NOMO-1 treated with dmso at 0.1 percent for 144 hours (cell line): Measurements from ENCODE around the gene SH3TC1.

Source experiments
- DNase-seq: peaks from one replicate; lab custom pipeline; 2025; ENCODE audit not compliant: unreplicated experiment; lab: John Stamatoyannopoulos, UW

The SH3TC1 gene

GRCh38 chr4:8274765-8275547 lies 75.9 kb downstream of the SH3TC1 start:
- no peak for DNase-seq

DNA sequence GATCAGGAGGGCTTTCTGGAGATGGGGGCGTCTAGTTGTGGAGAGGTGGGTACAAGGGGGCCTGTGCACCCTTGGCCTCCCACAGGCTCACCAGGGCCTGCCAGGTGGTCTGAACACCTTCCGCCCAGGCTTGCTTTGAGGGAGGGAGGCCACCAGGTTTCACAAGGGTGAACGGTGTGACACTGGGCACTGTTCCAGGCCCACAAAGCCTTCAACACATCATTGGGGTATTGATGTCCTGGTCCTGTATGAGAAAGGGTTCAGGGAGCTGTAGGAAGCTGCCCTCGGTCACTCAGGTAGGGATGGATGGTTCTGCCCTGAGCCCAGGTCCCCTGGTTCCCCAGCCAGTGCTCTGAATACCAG lies 76.4 kb downstream of the SH3TC1 start:
- DNase-seq: no peak

DNA sequence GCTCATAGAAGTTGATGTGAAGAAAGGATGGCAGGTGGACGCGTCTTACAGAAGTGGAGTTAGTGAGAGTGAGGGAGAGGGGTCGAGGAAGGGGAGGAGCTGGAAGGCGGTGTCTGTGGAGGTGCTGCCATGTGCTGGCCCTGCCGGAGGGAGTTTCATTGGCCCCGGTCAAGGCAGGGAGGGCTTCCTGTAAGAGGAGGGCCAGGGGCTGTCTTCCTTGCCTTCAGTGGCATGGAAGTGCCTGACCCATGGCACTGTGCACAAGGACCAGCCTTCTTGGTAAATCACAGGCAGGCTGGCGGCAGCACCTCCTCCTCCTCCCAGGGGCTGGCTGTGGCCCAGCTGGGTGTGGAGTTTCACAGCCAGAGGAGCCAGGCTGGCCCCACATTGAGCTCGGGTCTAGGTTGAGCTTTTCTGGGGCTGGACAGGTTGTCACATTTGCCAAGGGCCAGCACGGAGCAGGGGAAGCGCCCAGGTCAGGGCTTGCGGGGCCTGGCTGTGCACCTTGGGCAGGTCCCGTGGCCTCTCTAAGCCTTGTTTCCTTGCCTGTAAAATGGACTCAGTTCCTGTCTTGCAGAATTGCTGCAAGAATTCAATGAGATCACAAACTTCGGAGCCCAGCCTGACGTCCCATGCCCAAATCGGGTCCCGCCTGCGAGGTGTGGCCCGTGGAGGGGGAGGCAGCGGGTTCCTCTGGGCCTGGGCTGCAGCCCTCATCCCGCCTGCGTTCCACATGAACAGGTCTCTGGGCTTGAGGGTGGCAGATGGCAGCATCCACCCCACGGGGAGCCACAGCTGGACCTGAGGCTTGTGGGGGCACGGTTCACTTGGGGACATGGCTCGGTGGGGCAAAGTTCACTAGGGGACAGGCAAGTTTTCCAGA lies 77.5 kb downstream of the SH3TC1 start:
- no peak for DNase-seq

DNA sequence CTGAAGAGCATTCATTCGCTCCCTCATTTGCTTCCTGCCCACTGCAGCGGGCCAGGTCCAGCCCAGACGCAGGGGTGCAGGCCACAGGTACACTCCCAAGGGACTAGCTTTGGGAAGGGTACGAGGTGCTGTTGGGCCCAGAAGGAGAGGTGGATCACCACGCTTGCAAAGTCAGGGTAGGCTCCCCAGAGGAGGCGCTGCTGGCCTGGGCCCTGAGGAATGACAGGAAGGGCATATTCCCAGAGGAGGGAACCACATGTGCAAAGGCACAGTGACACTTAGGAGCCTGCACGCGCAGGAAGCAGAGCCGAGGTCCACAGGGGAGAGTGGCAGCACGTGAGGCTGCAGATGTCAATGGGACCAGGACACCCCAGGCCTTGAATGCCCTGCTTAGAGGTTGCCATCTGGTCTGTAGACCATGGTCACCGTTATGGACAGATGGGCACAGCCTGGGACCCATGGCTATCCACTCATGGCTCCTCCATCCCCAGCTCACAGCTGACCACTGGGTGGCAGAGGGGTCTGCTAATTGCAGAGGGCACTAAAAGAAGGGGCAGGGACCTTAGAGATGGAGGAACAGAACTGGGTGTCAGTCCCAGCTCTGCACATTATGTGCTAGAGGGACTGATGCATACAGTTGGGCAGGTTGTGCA lies 78.4 kb downstream of the SH3TC1 start:
- DNase-seq: no peak

DNA sequence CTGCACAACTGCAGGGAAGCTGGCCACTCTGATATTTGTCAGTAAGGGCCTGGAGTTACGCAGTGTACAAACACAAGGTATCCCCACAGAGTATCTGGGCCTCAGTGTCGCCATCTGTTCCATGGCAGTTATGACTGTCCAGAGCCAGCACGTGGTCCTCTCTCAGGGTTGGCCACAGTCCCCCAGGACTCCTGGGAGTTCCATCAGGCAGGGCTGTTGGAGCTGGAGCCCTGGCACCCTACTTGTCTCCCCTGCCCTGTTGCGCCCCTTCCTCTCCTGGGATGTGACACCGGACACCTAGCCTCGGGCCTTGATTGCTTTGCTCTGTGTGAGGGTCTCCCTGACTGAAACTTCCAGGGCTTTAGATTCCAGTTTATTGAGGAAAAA lies 78.9 kb downstream of the SH3TC1 start:
- no peak for DNase-seq

GRCh38 chr4:8278421-8279287 lies 79.6 kb downstream of the SH3TC1 start:
- DNase-seq: no peak

- DNase-seq: no peak
Measured at GRCh38 chr4:8279321-8280157, 80.4 kb downstream of the SH3TC1 start.

- DNase-seq: no peak
Measured at GRCh38 chr4:8280158-8280875, 81.2 kb downstream of the SH3TC1 start.

- no peak for DNase-seq
Measured at GRCh38 chr4:8280876-8281440, 81.9 kb downstream of the SH3TC1 start.

GRCh38 chr4:8281519-8282133 lies 82.5 kb downstream of the SH3TC1 start:
- DNase-seq: no peak

GRCh38 chr4:8282134-8282641 lies 83.1 kb downstream of the SH3TC1 start:
- no peak for DNase-seq

GRCh38 chr4:8282742-8283141 lies 83.7 kb downstream of the SH3TC1 start:
- no peak for DNase-seq

- DNase-seq: no peak
Measured at GRCh38 chr4:8283161-8283560, 84.1 kb downstream of the SH3TC1 start.

DNA sequence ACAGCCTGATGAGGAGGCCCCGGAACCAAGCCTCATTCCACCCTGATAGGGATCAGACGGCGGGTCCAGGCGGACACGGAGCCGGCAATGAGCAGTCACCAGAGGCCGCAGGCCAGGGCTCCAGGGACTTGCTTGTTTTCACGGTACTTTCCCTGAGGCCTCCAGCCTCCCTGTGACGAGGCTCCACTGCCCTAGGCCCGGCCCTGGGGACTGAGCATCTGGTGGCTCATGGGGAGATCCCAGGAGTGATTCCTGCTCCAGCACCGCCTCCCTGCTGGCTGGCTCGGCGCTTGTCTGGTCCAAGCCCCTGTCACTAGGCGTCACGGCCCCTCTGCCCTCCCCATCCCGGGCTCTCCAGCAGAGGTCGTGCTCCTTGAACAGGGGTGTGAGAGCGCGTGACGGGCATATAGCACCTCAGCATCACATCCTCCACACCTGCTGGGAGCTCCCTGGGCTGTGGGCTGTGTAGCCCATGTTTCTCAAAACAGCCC lies 84.6 kb downstream of the SH3TC1 start:
- DNase-seq: no peak

GRCh38 chr4:8284391-8284790 lies 85.3 kb downstream of the SH3TC1 start:
- no peak for DNase-seq

GRCh38 chr4:8285143-8285975 lies 86.3 kb downstream of the SH3TC1 start:
- no peak for DNase-seq

- DNase-seq: no peak
Measured at GRCh38 chr4:8285976-8286718, 87.1 kb downstream of the SH3TC1 start.
